Activated naive CD4-positive, alpha-beta T cell treated with anti-CD3 and anti-CD28 coated beads, Interleukin-2, amount 50 U/mL, for 72 hours (primary cell): Measurements from ENCODE around the gene BATF3. TPM values are rescaled to one million over a fixed set of nuclear protein-coding genes. Genes with fewer than 3 reads are reported as not detected.
"Not testable (repeated sequence)": the region's sequence is repeated elsewhere in the genome, so short reads cannot be mapped to it uniquely, and the experiment has no call there.

Experiments used
- ATAC-seq, 2 donors: fragments of 150-1000 bp; cut with Tn5 transposase; 2 replicates each; pipeline ENCODE4 v1.10.0; 2021; ENCODE audit warnings: mild to moderate bottlenecking in 2 of 2, moderate library complexity in 2 of 2
- DNase-seq, 2 donors: peaks; one replicate each; pipeline ENCODE4 v3.0.0; 2021 to 2022; ENCODE audit warnings: low spot score in 2 of 2
- H3K27ac Mint-ChIP-seq, 2 donors: one replicate each; pipeline ENCODE4 v1.8.0; 2022; ENCODE audit warnings: mild to moderate bottlenecking in 2 of 2, mixed read lengths in 2 of 2
- H3K36me3 Mint-ChIP-seq, 2 donors: one replicate each; pipeline ENCODE4 v1.8.0; 2022; ENCODE audit warnings: mixed read lengths in 2 of 2
- H3K9me3 Mint-ChIP-seq, 2 donors: one replicate each; pipeline ENCODE4 v1.8.0; 2022; ENCODE audit warnings: mixed read lengths in 2 of 2
- total RNA-seq, 2 donors: library from RNA; stranded (reverse); gene quantifications; one replicate each; pipeline ENCODE4 v1.2.3, GENCODE V29; 2022

The BATF3 gene
- total RNA-seq, 2 donors from 2014 or later = 14.0 to 31.4 TPM

GRCh38 chr1:212655668-212656440 lies 43.8 kb downstream of the BATF3 start:
- DNase-seq (no peak), ATAC-seq (no peak)
- H3K9me3 Mint-ChIP-seq = no peaks in the 10 kb centered on the region
- no peaks in the 10 kb centered on the region for H3K36me3 Mint-ChIP-seq
- no peak overlapping the region for H3K27ac Mint-ChIP-seq

- H3K27ac Mint-ChIP-seq = no peak overlapping the region
- ATAC-seq (no peak), DNase-seq (no peak)
- no peaks in the 10 kb centered on the region for H3K9me3 Mint-ChIP-seq
- no peaks in the 10 kb centered on the region for H3K36me3 Mint-ChIP-seq
Observed at GRCh38 chr1:212652609-212653008, 47.0 kb downstream of the BATF3 start.

GRCh38 chr1:212651977-212652376 lies 47.7 kb downstream of the BATF3 start:
- no peaks in the 10 kb centered on the region for H3K9me3 Mint-ChIP-seq
- H3K27ac Mint-ChIP-seq = no peak overlapping the region
- ATAC-seq (no peak), DNase-seq (no peak)
- H3K36me3 Mint-ChIP-seq = no peaks in the 10 kb centered on the region

- H3K36me3 Mint-ChIP-seq = no peaks in the 10 kb centered on the region
- DNase-seq (no peak), ATAC-seq (no peak)
- no peaks in the 10 kb centered on the region for H3K9me3 Mint-ChIP-seq
- no peak overlapping the region for H3K27ac Mint-ChIP-seq
Observed at GRCh38 chr1:212651521-212651920, 48.1 kb downstream of the BATF3 start.

- ATAC-seq = no peak
- Mint-ChIP-seq H3K27ac (no peak overlapping the region), H3K9me3 (no peaks in the 10 kb centered on the region), H3K36me3 (no peaks in the 10 kb centered on the region)
- DNase-seq = no peak
Observed at GRCh38 chr1:212650228-212650627, 49.4 kb downstream of the BATF3 start.

GRCh38 chr1:212649020-212649419 lies 50.6 kb downstream of the BATF3 start:
- no peak for ATAC-seq
- no peaks in the 10 kb centered on the region for H3K36me3 Mint-ChIP-seq
- no peak overlapping the region for H3K27ac Mint-ChIP-seq
- no peaks in the 10 kb centered on the region for H3K9me3 Mint-ChIP-seq
- no peak for DNase-seq

- H3K36me3 Mint-ChIP-seq = no peaks in the 10 kb centered on the region
- H3K27ac Mint-ChIP-seq = no peak overlapping the region
- no peaks in the 10 kb centered on the region for H3K9me3 Mint-ChIP-seq
- no peak for ATAC-seq
- no peak for DNase-seq
Observed at GRCh38 chr1:212648431-212648830, 51.2 kb downstream of the BATF3 start.

DNA sequence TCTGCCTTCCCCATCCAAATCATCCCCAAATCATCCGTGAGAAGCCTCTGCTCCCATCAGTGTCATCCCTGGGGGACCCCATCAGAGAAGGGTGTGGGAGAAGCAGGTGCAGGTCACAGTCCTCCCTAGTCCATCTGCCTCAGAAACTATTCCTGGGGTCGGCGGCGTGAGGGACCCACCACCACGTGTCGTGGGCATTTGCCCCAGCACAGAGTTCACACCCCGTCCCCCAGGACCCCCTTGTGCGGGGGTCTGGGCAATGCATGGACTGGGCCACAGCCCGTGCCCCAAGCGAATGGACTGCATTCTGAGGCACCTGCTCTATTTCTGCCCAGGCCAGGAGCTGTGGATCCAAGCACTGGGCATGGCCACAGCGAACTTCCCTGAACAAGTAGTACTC lies 52.6 kb downstream of the BATF3 start:
- no peaks in the 10 kb centered on the region for H3K9me3 Mint-ChIP-seq
- ATAC-seq = no peak
- no peaks in the 10 kb centered on the region for H3K36me3 Mint-ChIP-seq
- DNase-seq = no peak
- no peak overlapping the region for H3K27ac Mint-ChIP-seq

GRCh38 chr1:212646588-212646987 lies 53.1 kb downstream of the BATF3 start:
- H3K27ac Mint-ChIP-seq = no peak overlapping the region
- no peaks in the 10 kb centered on the region for H3K36me3 Mint-ChIP-seq
- no peaks in the 10 kb centered on the region for H3K9me3 Mint-ChIP-seq
- DNase-seq = no peak
- ATAC-seq = no peak

DNA sequence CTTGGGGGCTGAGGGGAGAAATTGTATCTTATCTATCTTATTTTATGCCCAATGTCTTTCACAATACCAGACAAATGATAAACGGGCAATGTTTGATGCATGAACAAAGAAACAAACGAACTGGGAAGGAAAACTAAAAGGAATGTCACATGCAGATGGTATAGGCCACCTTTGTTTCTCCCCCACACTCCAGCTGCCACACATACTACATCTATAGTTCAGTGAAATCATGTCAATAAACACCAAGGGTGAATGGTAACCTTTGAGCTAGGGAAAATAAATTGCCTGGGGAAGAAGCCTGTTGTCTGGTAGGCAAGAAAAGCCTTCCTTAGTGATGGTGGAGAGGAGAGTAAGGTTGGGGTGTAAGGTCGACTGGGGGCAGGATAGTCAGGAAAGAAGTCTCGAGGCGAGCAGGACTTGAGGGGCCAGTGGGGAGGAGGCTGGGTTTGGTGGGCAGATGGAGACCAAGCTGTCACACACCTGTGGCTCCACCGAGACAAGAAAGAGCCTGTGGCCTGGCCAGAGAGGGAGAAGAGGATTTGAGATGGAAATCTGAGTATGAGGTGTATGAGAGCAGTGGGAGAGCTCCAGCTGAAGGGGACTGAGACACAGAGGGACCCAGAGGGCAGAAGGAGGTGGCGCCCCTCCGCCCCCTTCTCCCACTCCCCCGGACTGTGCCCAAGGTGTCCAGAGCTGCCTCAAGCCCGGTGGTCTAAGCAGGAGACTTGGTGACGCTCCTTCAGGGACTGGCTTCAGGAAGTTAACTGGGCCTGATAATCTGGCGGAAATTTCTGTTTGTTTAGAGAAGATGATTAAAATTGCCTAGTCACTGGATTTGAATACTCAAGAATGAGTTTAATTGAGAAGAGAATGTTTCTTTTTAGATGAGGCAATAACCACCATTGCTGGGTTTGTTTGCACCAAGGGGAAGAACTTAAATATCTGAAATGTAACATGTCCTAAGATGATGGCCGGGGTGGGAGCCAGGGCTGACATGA lies 53.8 kb downstream of the BATF3 start:
- ATAC-seq = no peak
- peak overlapping the region; percentile 41 to 65 for H3K27ac Mint-ChIP-seq
- peaks cover 0 to 4% of the 10 kb centered on the region in 2 donors for H3K36me3 Mint-ChIP-seq
- H3K9me3 Mint-ChIP-seq = peaks cover 0 to 4% of the 10 kb centered on the region in 2 donors
- DNase-seq = no peak

- DNase-seq = no peak
- Mint-ChIP-seq H3K36me3 (peaks cover 0 to 5% of the 10 kb centered on the region in 2 donors), H3K9me3 (peaks cover 0 to 7% of the 10 kb centered on the region in 2 donors), H3K27ac (peak overlapping the region in 1 of 2 donors; percentile 41)
- no peak for ATAC-seq
Observed at GRCh38 chr1:212644866-212645545, 54.6 kb downstream of the BATF3 start.

DNA sequence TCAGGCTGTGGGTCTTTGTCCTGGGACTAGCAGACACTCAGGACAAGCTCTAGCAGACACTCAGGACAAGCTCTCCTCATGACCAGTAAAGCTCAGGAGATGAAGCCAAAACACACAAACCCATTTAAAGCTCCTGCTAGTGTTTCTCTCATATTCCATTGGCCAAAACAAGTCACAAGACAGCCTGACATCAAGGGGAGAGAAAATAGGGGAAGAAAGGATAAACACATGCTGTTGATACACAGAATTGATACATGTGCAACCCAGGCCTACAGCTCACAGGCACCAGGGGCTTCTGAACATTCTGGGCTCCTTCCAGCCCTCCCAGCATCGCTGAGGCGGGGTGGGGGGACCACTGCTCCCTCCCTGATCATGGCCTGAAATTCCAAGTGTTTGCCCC lies 55.8 kb downstream of the BATF3 start:
- ATAC-seq (no peak), DNase-seq (no peak)
- H3K9me3 Mint-ChIP-seq = peaks cover 0 to 7% of the 10 kb centered on the region in 2 donors
- H3K27ac Mint-ChIP-seq = no peak overlapping the region
- H3K36me3 Mint-ChIP-seq = peaks cover 0 to 5% of the 10 kb centered on the region in 2 donors

DNA sequence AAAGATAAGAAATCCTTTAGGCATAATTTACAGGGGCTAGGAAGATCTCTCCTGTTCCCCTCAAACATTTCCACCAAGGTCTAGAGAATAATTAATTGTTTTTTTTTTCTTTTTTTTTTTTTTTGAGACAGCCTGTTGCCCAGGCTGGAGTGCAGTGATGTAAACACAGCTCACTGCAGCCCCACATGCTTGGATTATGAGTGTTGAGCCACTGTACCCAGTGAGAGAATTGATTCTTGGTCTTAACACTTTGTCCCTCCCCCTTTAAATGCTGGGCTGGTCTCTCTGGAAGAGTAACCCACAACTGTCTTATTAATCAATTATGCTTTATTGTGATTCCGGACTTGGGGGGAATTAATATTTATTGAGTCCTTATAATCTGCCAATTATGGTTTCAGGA lies 57.7 kb downstream of the BATF3 start:
- DNase-seq (no peak), ATAC-seq (no peak)
- H3K36me3 Mint-ChIP-seq = peaks cover 0 to 5% of the 10 kb centered on the region in 2 donors
- H3K9me3 Mint-ChIP-seq = peaks cover 0 to 7% of the 10 kb centered on the region in 2 donors
- no peak overlapping the region for H3K27ac Mint-ChIP-seq

DNA sequence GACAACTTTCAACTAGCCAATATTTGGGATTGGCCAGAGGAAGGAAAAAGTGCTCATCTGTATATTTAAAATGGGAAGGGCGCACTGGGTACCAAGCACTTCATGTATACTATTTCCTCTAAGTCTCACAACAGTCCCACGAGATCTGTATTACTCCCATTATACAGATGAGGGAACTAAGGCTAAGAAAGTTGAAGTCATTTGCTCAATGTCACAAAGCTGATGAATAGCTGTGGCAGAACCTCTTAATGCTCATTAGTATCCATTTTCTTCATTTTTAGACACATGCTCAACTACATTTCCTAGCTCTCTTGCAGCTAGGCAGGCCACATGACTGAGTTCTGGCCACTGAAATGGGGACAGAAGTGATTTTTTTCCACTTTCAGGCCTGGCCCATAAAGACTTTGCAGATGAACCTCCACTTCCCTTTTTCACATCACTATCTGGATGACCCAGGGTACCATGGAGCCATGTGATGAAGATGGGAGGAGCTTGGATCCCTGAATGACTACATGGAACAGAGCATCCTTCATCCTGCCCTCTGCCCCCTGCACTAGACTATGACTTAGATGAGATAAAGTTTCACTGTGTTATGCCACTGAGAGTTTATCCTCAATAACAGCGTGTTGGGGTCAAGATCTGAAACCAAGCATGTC lies 59.3 kb downstream of the BATF3 start:
- Mint-ChIP-seq H3K27ac (no peak overlapping the region), H3K9me3 (peaks cover 0 to 7% of the 10 kb centered on the region in 2 donors), H3K36me3 (peaks cover 0 to 5% of the 10 kb centered on the region in 2 donors)
- ATAC-seq (no peak), DNase-seq (no peak)

DNA sequence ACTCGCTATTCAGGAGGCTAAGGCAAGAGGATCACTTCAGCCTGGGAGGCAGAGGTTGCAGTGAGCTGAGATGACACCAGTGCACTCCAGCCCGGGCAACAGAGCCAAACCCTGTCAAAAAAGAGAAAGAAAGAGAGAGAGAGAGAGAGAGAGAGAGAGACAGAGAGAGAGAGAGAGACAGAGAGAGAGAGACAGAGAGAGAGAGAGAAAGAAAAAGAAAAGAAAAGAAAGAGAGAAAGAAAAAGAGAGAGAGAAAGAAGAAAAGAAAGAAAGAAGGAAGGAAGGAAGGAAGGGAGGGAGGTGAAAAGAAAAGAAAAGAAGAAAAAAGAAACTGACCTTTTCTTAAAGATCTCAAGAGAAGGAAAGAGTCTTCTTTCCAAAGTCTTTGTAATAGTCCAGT lies 60.1 kb downstream of the BATF3 start:
- ATAC-seq, DNase-seq, H3K9me3 Mint-ChIP-seq: not testable (repeated sequence)
- Mint-ChIP-seq H3K27ac (peak overlapping the region in 1 of 2 donors; percentile 36), H3K36me3 (peaks cover 6 to 11% of the 10 kb centered on the region in 2 donors)

GRCh38 chr1:212638492-212639151 lies 61.0 kb downstream of the BATF3 start:
- peak overlapping the region in 1 of 2 donors; percentile 36 for H3K27ac Mint-ChIP-seq
- ATAC-seq (no peak), DNase-seq (no peak)
- H3K9me3 Mint-ChIP-seq = peaks cover 8 to 12% of the 10 kb centered on the region in 2 donors
- H3K36me3 Mint-ChIP-seq = peaks cover 11 to 15% of the 10 kb centered on the region in 2 donors
